HepG2 (cell line): Measurements from ENCODE around the gene OR2H1.

ENCODE experiments used
- ARNTL ChIP-seq: sonication (generic); formaldehyde crosslinking; IDR thresholded peaks from 2 replicates; pipeline ENCODE4 v1.4.0; 2020; ENCODE audit warnings: mild to moderate bottlenecking, missing genetic modification reagents
- CHD2 ChIP-seq: IDR thresholded peaks from 2 replicates; pipeline ENCODE4 v1.6.1; 2011; ENCODE audit warnings: low read depth, low read length, improper control_type of control experiment
- CTCF ChIP-seq: sonication (generic); formaldehyde crosslinking; IDR thresholded peaks from 2 replicates; pipeline ENCODE4 v1.5.0; 2020; ENCODE audit warnings: mild to moderate bottlenecking, missing genetic modification reagents, moderate library complexity
- EP300 ChIP-seq, 3 experiments: sonication (generic) in 1 of 3; formaldehyde crosslinking in 1 of 3; IDR thresholded peaks; 2 replicates each; pipeline versions ENCODE4 v1.5.1 to v1.6.1; 2011 to 2020; ENCODE audit warnings: low read depth in 2 of 3, low read length in 2 of 3, borderline replicate concordance in 1 of 3, improper control_type of control experiment in 1 of 3, mild to moderate bottlenecking in 1 of 3, missing genetic modification reagents in 1 of 3, moderate library complexity in 1 of 3
- KLF6 ChIP-seq: IDR thresholded peaks from 2 replicates; pipeline ENCODE4 v1.8.0; 2016; ENCODE audit warnings: missing biosample characterization, missing genetic modification reagents
- MAZ ChIP-seq, 2 experiments: sonication (generic) in 1 of 2; formaldehyde crosslinking in 1 of 2; IDR thresholded peaks; 2 replicates each; pipeline versions ENCODE4 v1.5.0 to v1.6.1; 2012 to 2020; ENCODE audit warnings: low read depth in 2 of 2, mild to moderate bottlenecking in 2 of 2, borderline replicate concordance in 1 of 2, improper control_type of control experiment in 1 of 2, low read length in 1 of 2, missing genetic modification reagents in 1 of 2, moderate library complexity in 1 of 2
- MEIS2 ChIP-seq: sonication (generic); formaldehyde crosslinking; IDR thresholded peaks from 2 replicates; pipeline ENCODE4 v1.9.0; 2021; ENCODE audit warnings: mild to moderate bottlenecking, missing genetic modification reagents
- MXI1 ChIP-seq: IDR thresholded peaks from 3 replicates; pipeline ENCODE4 v1.6.1; 2012; ENCODE audit warnings: low read depth, low read length, inconsistent platforms, borderline replicate concordance
- SMAD1 ChIP-seq: sonication (generic); formaldehyde crosslinking; IDR thresholded peaks from 2 replicates; pipeline ENCODE4 v1.4.0; 2020; ENCODE audit warnings: missing genetic modification reagents, low read depth, mild to moderate bottlenecking, borderline replicate concordance
- TEAD3 ChIP-seq: optimal IDR thresholded peaks from 2 replicates; pipeline ENCODE3; 2016; ENCODE audit warnings: borderline replicate concordance
- TF ChIP-seq, protein P1 (sequence below): IDR thresholded peaks from 2 replicates; pipeline ENCODE4 v1.6.1; 2012; ENCODE audit warnings: inconsistent platforms
- TF ChIP-seq, protein P2 (sequence below), 2 experiments: sonication (generic) in 1 of 2; formaldehyde crosslinking in 1 of 2; IDR thresholded peaks; 2 replicates each; pipeline versions ENCODE4 v1.4.0 to v1.6.1; 2018 to 2020; ENCODE audit warnings: missing genetic modification reagents in 2 of 2, borderline replicate concordance in 1 of 2, low read depth in 1 of 2, mild to moderate bottlenecking in 1 of 2, missing biosample characterization in 1 of 2

DNA sequence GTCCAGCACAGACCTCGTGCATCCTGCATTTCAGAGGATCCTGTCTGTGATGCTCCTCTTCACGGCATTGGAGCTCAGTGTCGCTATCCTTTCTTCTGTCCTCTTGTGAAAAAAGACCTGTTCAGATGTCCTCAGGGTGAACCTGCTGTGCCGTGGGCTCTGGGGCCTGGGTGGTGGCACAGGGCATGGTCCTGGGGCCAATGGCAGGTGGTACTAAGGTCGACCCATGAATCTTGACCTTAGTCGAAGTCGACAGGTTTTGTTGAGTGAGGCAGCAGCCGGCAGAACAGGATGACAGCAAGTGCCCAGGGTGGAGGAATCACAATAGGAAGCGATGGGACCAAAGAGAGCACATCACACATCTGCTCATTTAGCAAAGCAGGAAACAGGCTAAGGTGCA lies 52.8 kb downstream of the OR2H1 start:
- TF ChIP-seq, protein P1, sequence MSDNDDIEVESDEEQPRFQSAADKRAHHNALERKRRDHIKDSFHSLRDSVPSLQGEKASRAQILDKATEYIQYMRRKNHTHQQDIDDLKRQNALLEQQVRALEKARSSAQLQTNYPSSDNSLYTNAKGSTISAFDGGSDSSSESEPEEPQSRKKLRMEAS, result no peak
- TF ChIP-seq MEIS2, result no peak
- TF ChIP-seq MAZ (IDR thresholded peaks at IDR 0.05; ENCODE audit: borderline replicate concordance, low read depth, low read length), result no peak
- no peak for TF ChIP-seq MAZ (CRISPR knock-in tag; IDR thresholded peaks at IDR 0.05; ENCODE audit: low read depth)
- TF ChIP-seq CTCF (CRISPR knock-in tag), result no peak
- TF ChIP-seq CHD2, result no peak
- no peak for TF ChIP-seq EP300 (IDR thresholded peaks at IDR 0.05; ENCODE audit: low read depth in 2 of 2, low read length in 2 of 2)
- no peak for TF ChIP-seq EP300 (CRISPR knock-in tag; IDR thresholded peaks at IDR 0.05; ENCODE audit: borderline replicate concordance)
- no peak for TF ChIP-seq TEAD3 (CRISPR knock-in tag)
- TF ChIP-seq ARNTL (CRISPR knock-in tag), result no peak
- TF ChIP-seq KLF6 (CRISPR knock-in tag), result no peak
- TF ChIP-seq, protein P2, sequence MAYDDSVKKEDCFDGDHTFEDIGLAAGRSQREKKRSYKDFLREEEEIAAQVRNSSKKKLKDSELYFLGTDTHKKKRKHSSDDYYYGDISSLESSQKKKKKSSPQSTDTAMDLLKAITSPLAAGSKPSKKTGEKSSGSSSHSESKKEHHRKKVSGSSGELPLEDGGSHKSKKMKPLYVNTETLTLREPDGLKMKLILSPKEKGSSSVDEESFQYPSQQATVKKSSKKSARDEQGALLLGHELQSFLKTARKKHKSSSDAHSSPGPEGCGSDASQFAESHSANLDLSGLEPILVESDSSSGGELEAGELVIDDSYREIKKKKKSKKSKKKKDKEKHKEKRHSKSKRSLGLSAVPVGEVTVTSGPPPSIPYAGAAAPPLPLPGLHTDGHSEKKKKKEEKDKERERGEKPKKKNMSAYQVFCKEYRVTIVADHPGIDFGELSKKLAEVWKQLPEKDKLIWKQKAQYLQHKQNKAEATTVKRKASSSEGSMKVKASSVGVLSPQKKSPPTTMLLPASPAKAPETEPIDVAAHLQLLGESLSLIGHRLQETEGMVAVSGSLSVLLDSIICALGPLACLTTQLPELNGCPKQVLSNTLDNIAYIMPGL (CRISPR knock-in tag; IDR thresholded peaks at IDR 0.05; ENCODE audit: borderline replicate concordance in 1 of 2, low read depth in 1 of 2), result no peak
- no peak for TF ChIP-seq SMAD1 (CRISPR knock-in tag)
- no peak for TF ChIP-seq MXI1
